NCI-H1105 treated with DMSO at 0.1 percent for 48 hours (cell line): ENCODE results near the gene LCP2.

Experiments
- DNase-seq: peaks from one replicate; lab custom pipeline; 2025; lab: John Stamatoyannopoulos, UW

Gene LCP2

GRCh38 chr5:170296036-170296934 lies 1.3 kb downstream of the LCP2 start:
- DNase-seq, result no peak

GRCh38 chr5:170294556-170294955 lies 3.0 kb downstream of the LCP2 start:
- DNase-seq, result no peak

- DNase-seq, result no peak
Measured at GRCh38 chr5:170294057-170294456, 3.5 kb downstream of the LCP2 start.

- DNase-seq, result no peak
Measured at GRCh38 chr5:170293273-170293672, 4.3 kb downstream of the LCP2 start.

- DNase-seq, result no peak
Measured at GRCh38 chr5:170292179-170293104, 5.1 kb downstream of the LCP2 start.

- DNase-seq, result no peak
Measured at GRCh38 chr5:170290498-170290897, 7.1 kb downstream of the LCP2 start.

- no peak for DNase-seq
Measured at GRCh38 chr5:170289764-170290163, 7.8 kb downstream of the LCP2 start.

- no peak for DNase-seq
Measured at GRCh38 chr5:170289121-170289520, 8.5 kb downstream of the LCP2 start.

GRCh38 chr5:170288551-170288950 lies 9.0 kb downstream of the LCP2 start:
- no peak for DNase-seq

- no peak for DNase-seq
Measured at GRCh38 chr5:170288151-170288550, 9.4 kb downstream of the LCP2 start.

GRCh38 chr5:170287532-170287931 lies 10.0 kb downstream of the LCP2 start:
- DNase-seq, result no peak

GRCh38 chr5:170286386-170286925 lies 11.1 kb downstream of the LCP2 start:
- DNase-seq, result no peak

GRCh38 chr5:170285181-170285580 lies 12.4 kb downstream of the LCP2 start:
- DNase-seq, result no peak

GRCh38 chr5:170284231-170284630 lies 13.3 kb downstream of the LCP2 start:
- DNase-seq, result no peak

GRCh38 chr5:170283296-170283695 lies 14.3 kb downstream of the LCP2 start:
- DNase-seq, result no peak

GRCh38 chr5:170280011-170280493 lies 17.5 kb downstream of the LCP2 start:
- DNase-seq, result no peak

GRCh38 chr5:170279459-170279817 lies 18.1 kb downstream of the LCP2 start:
- no peak for DNase-seq

GRCh38 chr5:170278611-170279458 lies 18.7 kb downstream of the LCP2 start:
- DNase-seq, result no peak

- no peak for DNase-seq
Measured at GRCh38 chr5:170277867-170278281, 19.7 kb downstream of the LCP2 start.

GRCh38 chr5:170276140-170276539 lies 21.4 kb downstream of the LCP2 start:
- no peak for DNase-seq

GRCh38 chr5:170275376-170275994 lies 22.1 kb downstream of the LCP2 start:
- DNase-seq, result no peak
